Activated CD4-positive, CD25-positive, alpha-beta regulatory T cell treated with anti-CD3 and anti-CD28 coated beads, Interleukin-2, amount 50 U/mL, for 16 hours (primary cell): Measurements from ENCODE around the gene MAEL.

Experiments used
- DNase-seq: peaks from one replicate; pipeline ENCODE4 v3.0.0-alpha.2; 2020; ENCODE audit warnings: low read depth, low spot score

The MAEL gene

GRCh38 chr1:166988974-166989515, at the start of gene MAEL:
Gene MAEL, plus strand, starts transcription at chr1:166989280. Its CDS starts 73 bp downstream, at chr1:166989353.
- DNase-seq = no peak

- no peak for DNase-seq
Observed at GRCh38 chr1:166939741-166940375, 49.2 kb upstream of the MAEL start.

- DNase-seq = no peak
Observed at GRCh38 chr1:166944186-166944967, 44.7 kb upstream of the MAEL start.

GRCh38 chr1:166947398-166948043, 41.6 kb upstream of the MAEL start:
- no peak for DNase-seq

- no peak for DNase-seq
Observed at GRCh38 chr1:166948856-166949350, 40.2 kb upstream of the MAEL start.

- no peak for DNase-seq
Observed at GRCh38 chr1:166950156-166950555, 38.9 kb upstream of the MAEL start.

GRCh38 chr1:166951050-166951449, 38.0 kb upstream of the MAEL start:
- DNase-seq = no peak

GRCh38 chr1:166952002-166952746, 36.9 kb upstream of the MAEL start:
- DNase-seq = no peak

GRCh38 chr1:166953491-166953890, 35.6 kb upstream of the MAEL start:
- DNase-seq = no peak

GRCh38 chr1:166956057-166956850, 32.8 kb upstream of the MAEL start:
- no peak for DNase-seq

- no peak for DNase-seq
Observed at GRCh38 chr1:166956872-166957271, 32.2 kb upstream of the MAEL start.

- no peak for DNase-seq
Observed at GRCh38 chr1:166960858-166961474, 28.1 kb upstream of the MAEL start.

GRCh38 chr1:166969074-166969677, 19.9 kb upstream of the MAEL start:
- no peak for DNase-seq

- no peak for DNase-seq
Observed at GRCh38 chr1:166971252-166971651, 17.8 kb upstream of the MAEL start.

GRCh38 chr1:166972193-166972592, 16.9 kb upstream of the MAEL start:
- DNase-seq = no peak

GRCh38 chr1:166972826-166973225, 16.3 kb upstream of the MAEL start:
- no peak for DNase-seq

GRCh38 chr1:166974647-166975345, 14.3 kb upstream of the MAEL start:
- no peak for DNase-seq

GRCh38 chr1:166975361-166976129, 13.5 kb upstream of the MAEL start, which contains the start of gene ILDR2:
Gene ILDR2, minus strand, starts transcription at chr1:166975540. Its CDS starts 272 bp downstream, at chr1:166975268.
- peak; percentile 15 for DNase-seq
